Activated T-cell treated with anti-CD3 and anti-CD28 coated beads, Interleukin-2, amount 50 U/mL, for 1 hour (primary cell): ENCODE results near the gene MPC1L.
"Not testable (repeated sequence)": the region's sequence is repeated elsewhere in the genome, so short reads cannot be mapped to it uniquely, and the experiment has no call there.

Experiments
- DNase-seq: peaks from one replicate; pipeline ENCODE4 v3.0.0-alpha.2; 2020

MPC1L gene

GRCh38 chrX:40623139-40623536, at the start of gene MPC1L:
MPC1L (plus strand) TSS chrX:40623428; CDS start chrX:40623566, 138 bp downstream.
- DNase-seq, result no peak

GRCh38 chrX:40573763-40574162, 49.5 kb upstream of the MPC1L start:
- DNase-seq, result peak; percentile 33

GRCh38 chrX:40575411-40575810, 47.8 kb upstream of the MPC1L start:
- DNase-seq, result not testable (repeated sequence)

- no peak for DNase-seq
Measured at GRCh38 chrX:40576291-40576690, 46.9 kb upstream of the MPC1L start.

GRCh38 chrX:40578039-40578695, 45.1 kb upstream of the MPC1L start:
- no peak for DNase-seq

GRCh38 chrX:40579141-40579540, 44.1 kb upstream of the MPC1L start:
- DNase-seq, result no peak

GRCh38 chrX:40579900-40580536, 43.2 kb upstream of the MPC1L start:
- DNase-seq, result no peak

- DNase-seq, result peak; percentile 85
Measured at GRCh38 chrX:40580537-40581335, 42.5 kb upstream of the MPC1L start, which contains the start of gene ATP6AP2. ATP6AP2 (plus strand) TSS chrX:40580970; CDS start chrX:40581066, 96 bp downstream.

GRCh38 chrX:40581336-40581920, 41.8 kb upstream of the MPC1L start:
- peak; percentile 40 for DNase-seq

- DNase-seq, result not testable (repeated sequence)
Measured at GRCh38 chrX:40582178-40582577, 41.0 kb upstream of the MPC1L start.

GRCh38 chrX:40582811-40583210, 40.4 kb upstream of the MPC1L start:
- no peak for DNase-seq

GRCh38 chrX:40587623-40588022, 35.6 kb upstream of the MPC1L start:
- DNase-seq, result not testable (repeated sequence)

- not testable (repeated sequence) for DNase-seq
Measured at GRCh38 chrX:40589616-40590321, 33.5 kb upstream of the MPC1L start.

- no peak for DNase-seq
Measured at GRCh38 chrX:40603446-40603845, 19.8 kb upstream of the MPC1L start.

- no peak for DNase-seq
Measured at GRCh38 chrX:40607381-40607780, 15.8 kb upstream of the MPC1L start.

GRCh38 chrX:40612511-40612910, 10.7 kb upstream of the MPC1L start:
- no peak for DNase-seq

GRCh38 chrX:40615976-40616375, 7.3 kb upstream of the MPC1L start:
- DNase-seq, result no peak

GRCh38 chrX:40617566-40617965, 5.7 kb upstream of the MPC1L start:
- DNase-seq, result no peak

GRCh38 chrX:40622479-40623138, 619 bp upstream of the MPC1L start:
- no peak for DNase-seq

GRCh38 chrX:40623665-40624064, 437 bp downstream of the MPC1L start:
- DNase-seq, result no peak

- no peak for DNase-seq
Measured at GRCh38 chrX:40625294-40625693, 2.1 kb downstream of the MPC1L start.

- no peak for DNase-seq
Measured at GRCh38 chrX:40628506-40628905, 5.3 kb downstream of the MPC1L start.
